Measurements from ENCODE around the gene MEIS1.
"Not testable (repeated sequence)": the region's sequence is repeated elsewhere in the genome, so short reads cannot be mapped to it uniquely, and the experiment has no call there.

The MEIS1 gene

GRCh38 chr2:66477135-66477842 is 42.4 kb downstream of the MEIS1 start:
- peaks cover 7% of the 10 kb centered on the region; the same call in 1 of the 2 replicates for H3K36me3 ChIP-seq
- DNase-seq: no peak
- no peak overlapping the region for H3K4me3 ChIP-seq (ENCODE audit: low read depth, low read length)
- H3K27me3 ChIP-seq (ENCODE audit: insufficient read depth, low read depth, severe bottlenecking): no peaks in the 10 kb centered on the region
- no peak for TF ChIP-seq CTCF (IDR thresholded peaks at IDR 0.05; ENCODE audit: low read depth, low read length)
- H3K27ac ChIP-seq: no peak overlapping the region
- H3K9me3 ChIP-seq (ENCODE audit: severe bottlenecking): no peaks in the 10 kb centered on the region

- Histone ChIP-seq H3K4me3 (ENCODE audit: low read depth, low read length) (no peak overlapping the region), H3K36me3 (peaks cover 2% of the 10 kb centered on the region; the same call in 1 of the 2 replicates), H3K27ac (no peak overlapping the region), H3K9me3 (ENCODE audit: severe bottlenecking) (no peaks in the 10 kb centered on the region), H3K27me3 (ENCODE audit: insufficient read depth, low read depth, severe bottlenecking) (no peaks in the 10 kb centered on the region)
- DNase-seq: no peak
- TF ChIP-seq CTCF (IDR thresholded peaks at IDR 0.05; ENCODE audit: low read depth, low read length): no peak
Observed at GRCh38 chr2:66478299-66478698, 43.4 kb downstream of the MEIS1 start.

GRCh38 chr2:66478731-66479316 is 43.9 kb downstream of the MEIS1 start:
- no peak for DNase-seq
- peaks cover 2% of the 10 kb centered on the region; the same call in 1 of the 2 replicates for H3K36me3 ChIP-seq
- H3K27ac ChIP-seq: no peak overlapping the region
- no peaks in the 10 kb centered on the region for H3K9me3 ChIP-seq (ENCODE audit: severe bottlenecking)
- H3K27me3 ChIP-seq (ENCODE audit: insufficient read depth, low read depth, severe bottlenecking): no peaks in the 10 kb centered on the region
- H3K4me3 ChIP-seq (ENCODE audit: low read depth, low read length): no peak overlapping the region
- no peak for TF ChIP-seq CTCF (IDR thresholded peaks at IDR 0.05; ENCODE audit: low read depth, low read length)

GRCh38 chr2:66481100-66481549 is 46.2 kb downstream of the MEIS1 start:
- TF ChIP-seq CTCF (IDR thresholded peaks at IDR 0.05; ENCODE audit: low read depth, low read length): no peak
- peaks cover 3% of the 10 kb centered on the region for H3K9me3 ChIP-seq (ENCODE audit: severe bottlenecking)
- DNase-seq: peak; percentile 39
- H3K36me3 ChIP-seq: peaks cover 2% of the 10 kb centered on the region; the same call in 1 of the 2 replicates
- no peak overlapping the region for H3K4me3 ChIP-seq (ENCODE audit: low read depth, low read length)
- H3K27me3 ChIP-seq (ENCODE audit: insufficient read depth, low read depth, severe bottlenecking): no peaks in the 10 kb centered on the region
- H3K27ac ChIP-seq: no peak overlapping the region

- not testable (repeated sequence) for H3K27me3 ChIP-seq (ENCODE audit: insufficient read depth, low read depth, severe bottlenecking); H3K9me3 ChIP-seq (ENCODE audit: severe bottlenecking); H3K4me3 ChIP-seq (ENCODE audit: low read depth, low read length); H3K27ac ChIP-seq; DNase-seq; H3K36me3 ChIP-seq
Observed at GRCh38 chr2:66485252-66485651, 50.3 kb downstream of the MEIS1 start.

- H3K4me3 ChIP-seq (ENCODE audit: low read depth, low read length): peak overlapping the region; percentile 25
- no peak for TF ChIP-seq CTCF (IDR thresholded peaks at IDR 0.05; ENCODE audit: low read depth, low read length)
- H3K9me3 ChIP-seq (ENCODE audit: severe bottlenecking): peaks cover 3% of the 10 kb centered on the region
- no peaks in the 10 kb centered on the region for H3K27me3 ChIP-seq (ENCODE audit: insufficient read depth, low read depth, severe bottlenecking)
- peak overlapping the region; percentile 68 for H3K27ac ChIP-seq
- H3K36me3 ChIP-seq: no peaks in the 10 kb centered on the region
- no peak for DNase-seq
Observed at GRCh38 chr2:66488946-66489345, 54.0 kb downstream of the MEIS1 start.
